Testis (tissue), 2 donors: ENCODE data around the gene CUX1.
"Not testable (repeated sequence)": the region's sequence is repeated elsewhere in the genome, so short reads cannot be mapped to it uniquely, and the experiment has no call there.

Source experiments
- POLR2A ChIP-seq: fragments of 450-650 bp; IDR thresholded peaks from one replicate; pipeline ENCODE4 v1.6.1; 2017; ENCODE audit warnings: antibody characterized with exemption, mild to moderate bottlenecking, moderate library complexity
- TF ChIP-seq, protein P1 (sequence below), 3 experiments: fragments of 450-650 bp in 2 of 3; fragments of 200-600 bp in 1 of 3; sonication (generic) in 1 of 3; IDR thresholded peaks; one replicate each; pipeline ENCODE4 v1.5.1; 2016 to 2019; ENCODE audit warnings: antibody characterized with exemption in 3 of 3, mild to moderate bottlenecking in 2 of 3, moderate library complexity in 1 of 3

DNA sequence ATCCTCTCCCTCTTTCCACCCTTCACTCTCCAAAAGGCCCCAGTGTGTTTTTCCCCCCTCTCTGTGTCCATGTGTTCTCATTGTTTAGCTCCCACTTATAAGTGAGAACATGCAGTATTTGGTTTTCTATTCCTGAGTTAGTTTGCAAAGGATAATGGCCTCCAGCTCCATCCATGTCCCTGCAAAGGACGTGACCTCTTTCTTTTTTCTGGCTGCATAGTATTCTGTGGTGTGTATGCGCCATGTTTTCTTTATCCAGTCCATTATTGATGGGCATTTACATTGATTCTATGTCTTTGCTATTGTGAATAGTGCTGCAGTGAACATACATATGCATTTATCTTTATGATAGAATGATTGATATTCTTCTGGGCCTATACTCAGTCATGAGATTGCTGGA lies 31.9 kb downstream of the CUX1 start:
- TF ChIP-seq, protein P1, sequence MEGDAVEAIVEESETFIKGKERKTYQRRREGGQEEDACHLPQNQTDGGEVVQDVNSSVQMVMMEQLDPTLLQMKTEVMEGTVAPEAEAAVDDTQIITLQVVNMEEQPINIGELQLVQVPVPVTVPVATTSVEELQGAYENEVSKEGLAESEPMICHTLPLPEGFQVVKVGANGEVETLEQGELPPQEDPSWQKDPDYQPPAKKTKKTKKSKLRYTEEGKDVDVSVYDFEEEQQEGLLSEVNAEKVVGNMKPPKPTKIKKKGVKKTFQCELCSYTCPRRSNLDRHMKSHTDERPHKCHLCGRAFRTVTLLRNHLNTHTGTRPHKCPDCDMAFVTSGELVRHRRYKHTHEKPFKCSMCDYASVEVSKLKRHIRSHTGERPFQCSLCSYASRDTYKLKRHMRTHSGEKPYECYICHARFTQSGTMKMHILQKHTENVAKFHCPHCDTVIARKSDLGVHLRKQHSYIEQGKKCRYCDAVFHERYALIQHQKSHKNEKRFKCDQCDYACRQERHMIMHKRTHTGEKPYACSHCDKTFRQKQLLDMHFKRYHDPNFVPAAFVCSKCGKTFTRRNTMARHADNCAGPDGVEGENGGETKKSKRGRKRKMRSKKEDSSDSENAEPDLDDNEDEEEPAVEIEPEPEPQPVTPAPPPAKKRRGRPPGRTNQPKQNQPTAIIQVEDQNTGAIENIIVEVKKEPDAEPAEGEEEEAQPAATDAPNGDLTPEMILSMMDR (IDR thresholded peaks at IDR 0.05), result not testable (repeated sequence)
- TF ChIP-seq POLR2A, result not testable (repeated sequence)
